ENCODE data around the gene KLF11.

KLF11 gene

DNA sequence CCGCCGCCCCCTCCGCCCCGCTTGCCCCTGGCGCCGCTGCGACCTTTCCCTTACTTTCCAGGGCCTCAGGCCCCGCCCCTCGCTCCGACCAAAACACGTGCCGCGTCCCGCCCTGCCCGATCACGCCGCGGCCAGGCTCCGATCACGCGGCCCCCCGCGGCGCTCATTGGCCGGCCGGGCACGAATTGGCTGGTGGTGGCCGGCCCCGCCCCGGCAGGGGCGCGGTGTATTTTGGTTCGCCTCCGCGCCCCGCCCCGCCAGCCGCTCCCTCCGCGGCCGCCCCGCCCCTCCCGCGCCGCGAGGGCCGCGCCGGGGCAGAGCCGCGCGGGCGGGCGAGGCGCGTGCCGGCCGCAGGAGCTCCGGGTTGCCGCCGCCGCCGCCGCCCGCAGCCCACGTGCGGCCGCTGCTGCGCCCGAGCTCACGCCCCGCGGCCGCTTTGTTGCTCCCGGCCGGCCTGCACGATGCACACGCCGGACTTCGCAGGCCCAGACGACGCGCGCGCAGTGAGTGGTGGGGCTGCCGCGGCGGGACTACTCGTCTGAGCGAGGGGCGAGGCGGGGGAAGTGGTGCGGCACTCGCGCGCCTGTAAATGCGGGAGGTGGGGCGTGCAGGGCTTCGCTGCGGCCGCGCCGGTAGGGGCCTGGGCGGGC, at the start of gene KLF11:
KLF11 (plus strand) TSS at position 295 of the 650 bp plus-strand sequence; CDS start at position 462, 167 bp downstream.
- H3K27ac ChIP-seq = peak within 1 kb of the TSS; percentile 96
- TF ChIP-seq, protein P1, sequence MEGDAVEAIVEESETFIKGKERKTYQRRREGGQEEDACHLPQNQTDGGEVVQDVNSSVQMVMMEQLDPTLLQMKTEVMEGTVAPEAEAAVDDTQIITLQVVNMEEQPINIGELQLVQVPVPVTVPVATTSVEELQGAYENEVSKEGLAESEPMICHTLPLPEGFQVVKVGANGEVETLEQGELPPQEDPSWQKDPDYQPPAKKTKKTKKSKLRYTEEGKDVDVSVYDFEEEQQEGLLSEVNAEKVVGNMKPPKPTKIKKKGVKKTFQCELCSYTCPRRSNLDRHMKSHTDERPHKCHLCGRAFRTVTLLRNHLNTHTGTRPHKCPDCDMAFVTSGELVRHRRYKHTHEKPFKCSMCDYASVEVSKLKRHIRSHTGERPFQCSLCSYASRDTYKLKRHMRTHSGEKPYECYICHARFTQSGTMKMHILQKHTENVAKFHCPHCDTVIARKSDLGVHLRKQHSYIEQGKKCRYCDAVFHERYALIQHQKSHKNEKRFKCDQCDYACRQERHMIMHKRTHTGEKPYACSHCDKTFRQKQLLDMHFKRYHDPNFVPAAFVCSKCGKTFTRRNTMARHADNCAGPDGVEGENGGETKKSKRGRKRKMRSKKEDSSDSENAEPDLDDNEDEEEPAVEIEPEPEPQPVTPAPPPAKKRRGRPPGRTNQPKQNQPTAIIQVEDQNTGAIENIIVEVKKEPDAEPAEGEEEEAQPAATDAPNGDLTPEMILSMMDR (conservative IDR thresholded peaks at IDR 0.05; ENCODE audit: low read depth) = no peak
- POLR2A ChIA-PET (ENCODE audit: low non-redundant PET) = interaction anchor here (0.6 kb wide), 1 partner anchor 273 kb away, joined by 3 read pairs; no protein-coding TSS in a partner anchor
- peak; percentile 93 for DNase-seq (ENCODE audit: low spot score)
- CTCF ChIA-PET = interaction anchor here (0.6 to 0.8 kb wide), 2 partner anchors 29 to 391 kb away, joined by 3 read pairs; no protein-coding TSS in a partner anchor

DNA sequence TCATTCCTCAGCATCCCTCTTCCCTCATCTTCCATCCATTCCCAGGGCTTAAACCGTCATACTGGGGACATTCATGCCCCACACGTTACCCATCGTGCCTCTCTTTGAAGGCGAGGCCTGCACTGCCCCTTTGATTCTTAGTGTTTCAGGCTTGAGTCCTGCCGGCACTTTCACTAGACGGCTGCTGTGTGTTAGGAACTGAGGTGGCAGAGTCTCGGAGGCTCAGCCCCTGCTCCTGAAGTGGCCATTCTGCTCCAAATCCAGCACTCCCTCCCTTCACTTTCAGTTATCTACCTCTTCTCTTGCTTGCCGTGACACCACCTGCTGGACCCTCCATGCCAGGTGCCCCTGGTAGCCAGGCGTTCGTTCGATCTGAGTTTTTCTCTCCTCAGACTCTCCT, 48.9 kb upstream of the KLF11 start:
- CTCF ChIA-PET = no interaction called here
- TF ChIP-seq, protein P1 (conservative IDR thresholded peaks at IDR 0.05; ENCODE audit: low read depth) = no peak
- POLR2A ChIA-PET (ENCODE audit: low non-redundant PET) = no interaction called here
- H3K27ac ChIP-seq = no peak overlapping the region
- no peak for DNase-seq (ENCODE audit: low spot score)

DNA sequence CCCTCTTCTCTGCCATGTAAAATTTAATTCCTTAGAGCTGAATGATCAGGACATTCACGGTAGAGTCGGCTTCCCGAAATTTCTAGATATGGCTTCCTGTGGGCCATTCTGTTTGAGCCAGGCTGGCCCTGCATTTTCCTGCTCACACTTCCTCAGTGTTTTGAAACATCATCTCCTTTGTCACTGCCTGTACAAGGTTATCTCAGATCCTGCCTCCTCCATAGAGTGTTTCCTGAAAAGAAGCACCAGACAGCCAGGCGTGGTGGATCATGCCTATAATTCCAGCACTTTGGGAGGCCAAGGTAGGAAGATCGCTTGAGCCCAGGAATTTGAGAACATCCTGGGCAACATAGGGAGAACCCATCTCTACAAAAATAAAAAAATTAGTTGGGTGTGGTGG, 48.3 kb upstream of the KLF11 start:
- H3K27ac ChIP-seq = no peak overlapping the region
- no peak for DNase-seq (ENCODE audit: low spot score)
- ChIA-PET CTCF (interaction anchor here (1.4 kb wide), 1 partner anchor 11 kb away, joined by 8 read pairs; no protein-coding TSS in a partner anchor), POLR2A (ENCODE audit: low non-redundant PET) (no interaction called here)
- TF ChIP-seq, protein P1 (conservative IDR thresholded peaks at IDR 0.05; ENCODE audit: low read depth) = no peak

DNA sequence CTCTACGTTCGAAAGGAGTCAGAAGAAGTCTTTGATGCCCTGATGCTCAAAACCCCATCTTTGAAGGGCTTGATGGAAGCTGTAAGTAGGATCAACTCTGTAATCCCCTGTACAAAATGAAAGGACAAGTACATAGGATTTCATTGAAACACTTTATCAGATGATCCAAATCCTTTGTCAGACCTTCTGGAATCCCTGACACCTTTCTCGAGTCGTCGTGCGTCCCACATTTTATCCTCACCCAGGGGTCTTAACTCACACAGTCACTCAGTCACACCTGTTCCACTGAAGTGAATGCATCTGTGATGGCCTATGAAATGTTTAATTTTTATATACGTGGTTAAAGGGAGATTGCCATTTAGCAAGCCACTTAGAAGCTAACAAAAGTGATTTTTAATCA, 47.0 kb upstream of the KLF11 start:
- H3K27ac ChIP-seq = no peak overlapping the region
- POLR2A ChIA-PET (ENCODE audit: low non-redundant PET) = no interaction called here
- TF ChIP-seq, protein P1 (conservative IDR thresholded peaks at IDR 0.05; ENCODE audit: low read depth) = no peak
- CTCF ChIA-PET = interaction anchor here (1.0 to 1.4 kb wide), 2 partner anchors 12 kb away, joined by 3 to 8 read pairs; no protein-coding TSS in a partner anchor
- no peak for DNase-seq (ENCODE audit: low spot score)

DNA sequence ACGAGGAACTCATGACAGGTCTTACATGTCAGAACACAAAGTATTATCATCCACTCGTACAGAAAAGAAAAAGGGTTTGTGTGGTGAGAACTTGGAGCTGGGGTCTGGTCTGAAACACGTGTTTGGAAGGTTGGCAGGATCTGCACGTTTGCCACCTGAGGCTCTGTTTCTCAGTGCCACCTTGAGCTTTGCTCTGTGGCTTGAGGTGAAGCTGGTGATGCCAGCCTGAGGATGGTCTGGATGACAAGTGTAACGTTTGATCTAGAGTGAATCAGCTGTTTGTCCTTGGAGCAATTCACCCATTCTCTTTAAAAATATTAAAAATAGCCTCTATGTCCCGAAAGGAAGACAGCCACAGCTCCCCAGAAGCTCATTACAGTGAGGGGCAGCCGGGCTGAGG, 45.4 kb upstream of the KLF11 start:
- ChIA-PET CTCF (no interaction called here), POLR2A (ENCODE audit: low non-redundant PET) (interaction anchor here (0.7 to 0.9 kb wide), 2 partner anchors 11 to 30 kb away, joined by 4 to 5 read pairs; no protein-coding TSS in a partner anchor)
- TF ChIP-seq, protein P1 (conservative IDR thresholded peaks at IDR 0.05; ENCODE audit: low read depth) = no peak
- no peak for DNase-seq (ENCODE audit: low spot score)
- no peak overlapping the region for H3K27ac ChIP-seq

DNA sequence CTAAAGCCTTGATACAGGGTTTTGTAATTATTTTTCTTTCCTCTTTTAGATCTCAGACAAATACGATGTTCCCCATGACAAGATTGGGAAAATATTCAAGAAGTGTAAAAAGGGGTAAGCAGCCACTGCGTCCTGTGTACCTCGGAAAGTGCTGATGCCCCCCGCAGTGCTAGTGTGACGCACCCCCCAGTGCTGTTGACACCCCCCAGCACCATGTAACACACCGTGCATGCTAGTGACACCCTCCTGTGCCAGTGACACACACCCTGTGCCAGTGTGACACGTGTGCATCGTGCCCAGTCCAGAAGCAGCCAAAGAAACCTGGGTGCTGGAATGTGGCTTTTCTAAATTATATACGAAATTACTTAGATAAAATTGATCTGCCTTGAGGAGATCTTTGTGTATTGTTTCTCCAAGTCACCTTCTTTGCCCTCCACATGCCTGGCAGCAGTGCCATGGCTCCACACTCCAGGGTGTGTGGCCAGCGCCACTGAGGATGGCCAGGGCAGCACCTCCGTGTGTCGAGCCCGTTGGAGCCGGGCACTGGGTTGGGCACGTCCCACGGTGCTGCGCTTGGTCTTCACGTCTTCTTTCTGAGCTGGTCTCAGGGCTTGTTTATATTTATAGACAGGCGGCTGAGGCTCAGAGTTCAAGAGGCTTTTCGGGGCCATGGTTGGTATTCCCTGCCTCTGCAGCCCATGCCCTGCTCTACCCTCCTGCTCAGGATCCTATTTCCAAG, 44.3 kb upstream of the KLF11 start:
- ChIA-PET CTCF (no interaction called here), POLR2A (ENCODE audit: low non-redundant PET) (no interaction called here)
- H3K27ac ChIP-seq = no peak overlapping the region
- TF ChIP-seq, protein P1 (conservative IDR thresholded peaks at IDR 0.05; ENCODE audit: low read depth) = no peak
- no peak for DNase-seq (ENCODE audit: low spot score)

Measured in RWPE1 (cell line).